ENCODE data around the gene MATN3.

Gene MATN3

GRCh38 chr2:19993731-19994130 lies 18.7 kb downstream of the MATN3 start:
- no peak for DNase-seq

GRCh38 chr2:19991895-19992294 lies 20.6 kb downstream of the MATN3 start:
- DNase-seq: no peak

GRCh38 chr2:19990416-19990728 lies 22.1 kb downstream of the MATN3 start:
- DNase-seq: no peak

GRCh38 chr2:19989667-19990415 lies 22.6 kb downstream of the MATN3 start, which contains the start of gene WDR35:
Gene WDR35, minus strand, starts transcription at chr2:19990105. Its CDS starts 90 bp downstream, at chr2:19990015.
- DNase-seq: peak; percentile 97

- no peak for DNase-seq
These were observed 23.2 kb downstream of the MATN3 start for GRCh38 chr2:19989342-19989666.

- no peak for DNase-seq
These were observed 23.9 kb downstream of the MATN3 start for GRCh38 chr2:19988600-19988999.

GRCh38 chr2:19987936-19988335 lies 24.5 kb downstream of the MATN3 start:
- no peak for DNase-seq

- no peak for DNase-seq
These were observed 30.2 kb downstream of the MATN3 start for GRCh38 chr2:19982268-19982667.

GRCh38 chr2:19979932-19980331 lies 32.5 kb downstream of the MATN3 start:
- DNase-seq: no peak

GRCh38 chr2:19973466-19973865 lies 39.0 kb downstream of the MATN3 start:
- DNase-seq: no peak

GRCh38 chr2:19971691-19972090 lies 40.8 kb downstream of the MATN3 start:
- no peak for DNase-seq

- DNase-seq: no peak
These were observed 49.1 kb downstream of the MATN3 start for GRCh38 chr2:19963386-19963785.

GRCh38 chr2:19955544-19956422 lies 56.7 kb downstream of the MATN3 start:
- peak; percentile 72 for DNase-seq

- no peak for DNase-seq
These were observed 63.4 kb downstream of the MATN3 start for GRCh38 chr2:19949071-19949470.

- DNase-seq: no peak
These were observed 65.1 kb downstream of the MATN3 start for GRCh38 chr2:19947184-19947940.

GRCh38 chr2:19944205-19944845 lies 68.1 kb downstream of the MATN3 start:
- DNase-seq: no peak

GRCh38 chr2:19943189-19943588 lies 69.3 kb downstream of the MATN3 start:
- DNase-seq: no peak

GRCh38 chr2:19942199-19942598 lies 70.3 kb downstream of the MATN3 start:
- no peak for DNase-seq
